ENCODE results near the gene RGCC.

Gene RGCC

DNA sequence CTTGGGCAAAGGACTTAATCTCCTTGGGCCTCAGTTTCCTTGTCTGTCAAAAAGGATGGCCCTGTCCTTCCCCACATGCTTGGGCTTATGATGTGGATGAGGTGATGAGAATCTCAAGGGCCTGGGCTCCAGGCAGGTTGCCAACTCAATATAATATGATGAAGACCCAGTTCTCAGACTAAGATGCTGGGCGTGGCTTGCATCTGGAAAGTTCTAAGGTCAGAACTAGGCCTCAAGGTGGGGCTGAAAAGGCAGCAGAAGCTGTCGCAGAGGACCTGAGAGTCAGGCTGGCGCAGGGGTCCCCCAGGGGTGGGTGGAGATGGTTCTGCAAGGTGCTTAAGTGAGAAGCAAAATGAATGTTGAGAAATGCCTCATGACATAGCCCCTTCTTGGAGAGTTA lies 58.8 kb downstream of the RGCC start:
- DNase-seq, result no peak
- Histone ChIP-seq H3K36me3 (no peaks in the 10 kb centered on the region), H3K27me3 (no peaks in the 10 kb centered on the region), H3K4me3 (ENCODE audit: low read depth, low read length) (no peak overlapping the region), H3K4me1 (no peaks in the 10 kb centered on the region), H3K9me3 (no peaks in the 10 kb centered on the region)
- TF ChIP-seq, protein P1, sequence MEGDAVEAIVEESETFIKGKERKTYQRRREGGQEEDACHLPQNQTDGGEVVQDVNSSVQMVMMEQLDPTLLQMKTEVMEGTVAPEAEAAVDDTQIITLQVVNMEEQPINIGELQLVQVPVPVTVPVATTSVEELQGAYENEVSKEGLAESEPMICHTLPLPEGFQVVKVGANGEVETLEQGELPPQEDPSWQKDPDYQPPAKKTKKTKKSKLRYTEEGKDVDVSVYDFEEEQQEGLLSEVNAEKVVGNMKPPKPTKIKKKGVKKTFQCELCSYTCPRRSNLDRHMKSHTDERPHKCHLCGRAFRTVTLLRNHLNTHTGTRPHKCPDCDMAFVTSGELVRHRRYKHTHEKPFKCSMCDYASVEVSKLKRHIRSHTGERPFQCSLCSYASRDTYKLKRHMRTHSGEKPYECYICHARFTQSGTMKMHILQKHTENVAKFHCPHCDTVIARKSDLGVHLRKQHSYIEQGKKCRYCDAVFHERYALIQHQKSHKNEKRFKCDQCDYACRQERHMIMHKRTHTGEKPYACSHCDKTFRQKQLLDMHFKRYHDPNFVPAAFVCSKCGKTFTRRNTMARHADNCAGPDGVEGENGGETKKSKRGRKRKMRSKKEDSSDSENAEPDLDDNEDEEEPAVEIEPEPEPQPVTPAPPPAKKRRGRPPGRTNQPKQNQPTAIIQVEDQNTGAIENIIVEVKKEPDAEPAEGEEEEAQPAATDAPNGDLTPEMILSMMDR (IDR thresholded peaks at IDR 0.05; ENCODE audit: low read depth, low read length), result no peak

DNA sequence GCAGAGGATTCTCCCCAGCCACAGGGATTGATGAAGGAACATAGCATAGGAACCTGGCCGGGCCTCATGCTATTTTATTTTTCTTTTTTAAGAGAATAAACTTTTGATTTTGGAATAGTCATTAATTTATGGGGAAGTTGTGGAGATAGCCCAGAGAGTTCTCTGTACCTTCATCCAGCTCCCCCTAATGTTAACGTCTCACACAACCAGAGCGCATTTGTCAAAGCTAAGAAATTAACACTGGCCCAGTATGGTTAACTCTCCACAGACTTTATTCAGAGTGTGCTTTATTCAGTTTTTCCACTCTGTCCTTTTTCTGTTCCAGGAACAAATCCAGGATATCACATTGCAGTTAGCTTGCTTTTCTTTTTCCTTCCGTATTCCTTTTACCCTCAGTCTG lies 59.4 kb downstream of the RGCC start:
- no peaks in the 10 kb centered on the region for H3K27me3 ChIP-seq
- H3K9me3 ChIP-seq, result no peaks in the 10 kb centered on the region
- TF ChIP-seq, protein P1 (IDR thresholded peaks at IDR 0.05; ENCODE audit: low read depth, low read length), result no peak
- H3K4me3 ChIP-seq (ENCODE audit: low read depth, low read length), result no peak overlapping the region
- no peak for DNase-seq
- no peaks in the 10 kb centered on the region for H3K4me1 ChIP-seq
- H3K36me3 ChIP-seq, result no peaks in the 10 kb centered on the region

DNA sequence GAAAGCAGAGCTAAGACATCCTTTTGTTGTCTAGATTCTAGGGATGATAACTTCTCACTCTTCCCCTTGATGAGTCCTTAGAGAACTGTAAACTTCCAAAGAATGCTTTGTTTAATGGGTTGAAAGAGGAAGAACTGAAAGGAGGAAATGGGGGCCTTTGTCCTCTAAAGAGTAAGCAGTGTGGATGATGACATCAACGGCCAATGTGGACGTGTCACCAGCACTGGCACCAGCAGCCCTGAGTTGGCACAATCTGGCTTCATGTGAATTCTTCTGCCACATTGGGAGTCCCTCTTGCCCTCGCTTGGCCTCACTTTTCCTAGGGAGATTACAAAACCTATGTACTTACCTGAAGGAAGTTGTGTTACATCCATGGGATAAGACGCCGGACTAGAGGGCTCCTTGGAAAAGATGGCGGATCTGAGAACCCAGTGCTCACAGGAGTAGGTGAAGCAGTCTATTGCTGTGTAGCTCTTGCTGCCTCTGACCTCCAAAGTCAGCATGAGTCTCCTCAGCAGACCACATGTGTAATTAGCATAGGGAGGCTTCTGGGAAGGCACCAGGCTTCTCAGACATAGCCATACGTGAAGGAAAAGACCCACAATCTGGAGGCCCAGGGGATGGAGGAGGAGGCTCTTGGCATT lies 62.8 kb downstream of the RGCC start:
- TF ChIP-seq, protein P1 (IDR thresholded peaks at IDR 0.05; ENCODE audit: low read depth, low read length), result no peak
- H3K36me3 ChIP-seq, result no peaks in the 10 kb centered on the region
- H3K4me3 ChIP-seq (ENCODE audit: low read depth, low read length), result no peak overlapping the region
- DNase-seq, result no peak
- H3K4me1 ChIP-seq, result no peaks in the 10 kb centered on the region
- no peaks in the 10 kb centered on the region for H3K27me3 ChIP-seq
- no peaks in the 10 kb centered on the region for H3K9me3 ChIP-seq
